Myocyte (in vitro differentiated cells): ENCODE measurements around the gene ZNF25. TPM values are rescaled to one million over a fixed set of nuclear protein-coding genes. Genes with fewer than 3 reads are reported as not detected.
A peak's percentile ranks its signal among the peaks of the same experiment; 100 is the strongest.
"Not testable (repeated sequence)": the region's sequence is repeated elsewhere in the genome, so short reads cannot be mapped to it uniquely, and the experiment has no call there.

ENCODE experiments used
- DNase-seq: peaks from one replicate; pipeline ENCODE4 v3.0.0-alpha.2; 2012; ENCODE audit warnings: low read depth
- polyA plus RNA-seq: library from polyadenylated mRNA; unstranded; fragments of >200 nt; gene quantifications from one replicate; pipeline ENCODE4 v1.2.1, GENCODE V29; 2012; ENCODE audit warnings: missing spikeins
- total RNA-seq: library from RNA; depleted of rRNA; stranded (reverse); fragments of >200 nt; gene quantifications from 2 replicates; pipeline ENCODE4 v1.2.3, GENCODE V29; 2014

ZNF25 gene
- 14.9 and 15.0 TPM in 2 replicates for total RNA-seq
- polyA plus RNA-seq = 5.1 TPM

DNA sequence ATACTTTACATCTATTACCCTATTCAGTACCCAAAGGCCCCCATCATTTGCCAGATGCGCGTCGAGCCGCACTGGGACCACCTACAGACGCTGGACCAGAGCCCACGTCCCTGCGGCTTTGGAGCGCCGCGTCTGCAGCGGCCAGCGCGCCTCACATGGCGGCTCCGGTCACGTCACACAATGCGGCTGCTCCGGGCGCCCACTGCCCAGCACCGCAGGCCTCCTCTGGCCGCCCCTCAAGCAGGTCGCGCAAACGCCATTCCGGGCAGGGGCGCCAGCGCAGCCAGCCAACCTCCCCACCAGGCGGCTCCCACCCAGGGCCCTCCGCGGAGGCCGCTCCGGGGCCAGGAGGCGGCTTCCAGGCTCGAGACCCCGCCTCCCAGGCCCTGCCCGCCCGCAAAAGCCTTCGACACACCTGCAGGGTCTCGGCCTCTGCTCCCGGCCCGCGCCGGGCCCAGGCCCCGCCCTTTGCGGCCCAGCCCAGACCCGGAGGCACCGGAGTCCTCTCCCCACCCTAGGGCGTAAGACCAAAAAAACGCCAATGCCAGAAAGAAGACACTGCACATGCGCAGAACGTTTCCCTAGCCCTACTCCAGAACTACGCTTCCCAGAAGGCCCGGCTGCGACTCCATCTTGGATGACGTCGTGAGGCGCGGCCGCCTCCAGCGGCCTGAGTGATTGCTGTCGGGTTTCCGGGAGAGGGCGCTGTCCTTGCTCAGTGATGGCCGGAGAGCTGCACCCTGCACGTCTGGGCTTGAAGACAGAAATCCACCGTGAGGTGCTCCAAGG is at the start of gene ZNF25:
Gene ZNF25 (minus strand): TSS at position 557 of the 789 bp plus-strand sequence. CDS start 4,925 bp downstream, outside the sequence.
- DNase-seq = peak; percentile 99

DNA sequence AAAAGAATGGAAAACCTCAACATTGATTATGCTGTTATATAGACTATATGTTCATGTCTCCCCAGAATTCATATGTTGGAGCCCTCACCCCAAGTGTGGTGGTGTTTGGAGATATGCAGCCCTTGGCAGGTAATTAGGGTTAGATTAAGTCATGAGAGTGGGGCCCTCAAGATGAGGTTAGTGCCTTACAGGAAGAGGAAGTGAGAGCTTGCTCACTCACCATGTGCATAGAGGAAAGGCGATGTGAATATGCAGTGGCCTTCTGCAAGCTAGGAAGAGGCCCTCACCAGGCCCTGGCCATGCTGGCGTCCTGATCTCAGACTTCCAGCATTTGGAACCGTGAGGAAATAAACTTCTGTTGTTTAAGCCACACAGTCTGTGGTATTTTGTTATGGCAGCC is 48.8 kb upstream of the ZNF25 start:
- no peak for DNase-seq

- DNase-seq = not testable (repeated sequence)
Observed at GRCh38 chr10:38019124-38019523, 42.7 kb upstream of the ZNF25 start.

DNA sequence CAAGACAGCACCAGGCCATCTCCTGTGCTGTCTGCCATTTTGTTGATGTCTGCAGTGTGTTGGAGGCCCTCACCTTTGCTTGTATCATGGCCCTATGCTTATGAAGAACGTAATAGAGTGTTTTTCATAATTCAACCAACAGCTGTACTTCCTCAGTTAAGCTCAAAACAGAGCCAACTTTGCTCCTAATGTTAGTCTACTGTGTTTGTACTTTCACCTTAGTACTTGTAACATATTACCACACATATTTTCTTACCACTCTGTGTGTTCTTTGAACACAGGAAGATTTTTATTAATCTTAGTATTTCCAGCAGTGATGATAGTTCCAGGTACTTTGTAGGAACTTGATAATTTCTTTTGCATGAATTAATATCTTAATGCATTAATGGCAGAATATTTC is 39.9 kb upstream of the ZNF25 start:
- DNase-seq = no peak

- DNase-seq = peak; percentile 94
Observed at GRCh38 chr10:38010119-38010903, 33.9 kb upstream of the ZNF25 start, which contains the start of gene ZNF33A. Gene ZNF33A, plus strand, starts transcription at chr10:38010675. Its CDS starts 1,667 bp downstream, at chr10:38012342.

- DNase-seq = no peak
Observed at GRCh38 chr10:38007991-38008390, 31.5 kb upstream of the ZNF25 start.

DNA sequence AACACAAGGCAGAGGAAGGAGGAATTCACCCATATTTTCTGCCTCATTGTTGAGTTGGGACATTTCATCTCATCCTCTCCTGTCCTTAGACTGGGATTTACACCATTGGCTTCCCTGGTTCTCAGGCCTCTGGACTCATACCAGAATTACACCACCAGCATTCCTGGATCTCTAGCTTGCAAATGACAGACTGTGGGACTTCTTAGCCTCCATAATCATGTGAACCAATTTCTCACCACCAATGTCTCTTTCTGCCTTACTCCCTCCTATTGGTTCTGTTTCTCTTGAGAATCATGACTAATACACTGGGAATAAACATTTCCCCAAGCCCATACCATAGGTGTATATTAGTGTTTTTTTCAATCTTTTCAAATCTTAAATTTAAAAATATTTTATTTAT is 31.1 kb upstream of the ZNF25 start:
- DNase-seq = no peak

DNA sequence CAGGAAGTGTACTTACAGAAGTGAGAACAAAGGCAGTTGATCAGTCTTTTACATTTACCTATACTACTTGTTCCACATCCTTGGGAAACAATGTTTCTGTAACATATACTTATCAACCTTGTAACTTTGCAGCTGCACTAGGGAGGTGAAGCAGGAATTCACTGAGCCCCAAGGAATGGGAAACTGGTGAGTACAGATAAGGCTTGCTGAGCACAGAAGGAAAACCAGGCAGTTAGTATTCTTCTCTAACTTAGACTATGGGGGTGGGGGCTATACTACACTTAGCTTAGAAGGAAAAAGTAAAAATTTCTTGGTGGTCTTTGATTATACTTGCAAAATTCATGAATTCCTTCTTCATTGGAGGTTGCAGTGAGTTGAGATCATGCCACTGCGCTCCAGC is 27.1 kb upstream of the ZNF25 start:
- no peak for DNase-seq

- no peak for DNase-seq
Observed at GRCh38 chr10:38003026-38003425, 26.6 kb upstream of the ZNF25 start.

GRCh38 chr10:38000474-38000873 is 24.0 kb upstream of the ZNF25 start:
- not testable (repeated sequence) for DNase-seq

DNA sequence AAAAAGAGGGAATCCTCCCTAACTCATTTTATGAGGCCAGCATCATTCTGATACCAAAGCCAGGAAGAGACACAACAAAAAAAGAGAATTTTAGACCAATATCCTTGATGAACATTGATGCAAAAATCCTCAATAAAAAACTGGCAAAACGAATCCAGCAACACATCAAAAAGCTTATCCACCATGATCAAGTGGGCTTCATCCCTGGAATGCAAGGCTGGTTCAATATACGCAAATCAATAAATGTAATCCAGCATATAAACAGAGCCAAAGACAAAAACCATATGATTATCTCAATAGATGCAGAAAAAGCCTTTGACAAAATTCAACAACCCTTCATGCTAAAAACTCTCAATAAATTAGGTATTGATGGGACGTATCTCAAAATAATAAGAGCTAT is 22.5 kb upstream of the ZNF25 start:
- not testable (repeated sequence) for DNase-seq

GRCh38 chr10:37992083-37992482 is 15.6 kb upstream of the ZNF25 start:
- no peak for DNase-seq

DNA sequence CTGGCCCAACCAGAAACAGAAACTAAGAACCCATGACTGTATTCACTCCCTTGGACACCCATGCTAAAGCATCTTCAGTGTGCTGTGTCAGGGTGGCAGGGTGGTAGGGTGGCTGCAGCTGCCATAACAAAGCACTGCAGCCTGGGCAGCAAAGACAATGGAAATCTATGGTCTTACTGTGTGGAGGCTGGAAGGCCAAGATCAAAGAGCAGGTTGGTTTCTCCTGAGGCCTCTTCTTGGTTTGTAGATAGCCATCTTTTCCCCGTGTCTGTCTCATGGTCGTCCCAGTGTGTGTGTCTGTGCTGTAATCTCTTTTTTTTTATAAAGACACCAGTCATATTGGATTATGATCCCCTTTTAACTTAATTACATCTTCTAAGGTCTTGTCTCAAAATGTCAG is 15.2 kb upstream of the ZNF25 start:
- no peak for DNase-seq

GRCh38 chr10:37976880-37977203 is 395 bp upstream of the ZNF25 start:
- DNase-seq = no peak

- DNase-seq = peak; percentile 10
Observed at GRCh38 chr10:37975401-37975991, 951 bp downstream of the ZNF25 start.

DNA sequence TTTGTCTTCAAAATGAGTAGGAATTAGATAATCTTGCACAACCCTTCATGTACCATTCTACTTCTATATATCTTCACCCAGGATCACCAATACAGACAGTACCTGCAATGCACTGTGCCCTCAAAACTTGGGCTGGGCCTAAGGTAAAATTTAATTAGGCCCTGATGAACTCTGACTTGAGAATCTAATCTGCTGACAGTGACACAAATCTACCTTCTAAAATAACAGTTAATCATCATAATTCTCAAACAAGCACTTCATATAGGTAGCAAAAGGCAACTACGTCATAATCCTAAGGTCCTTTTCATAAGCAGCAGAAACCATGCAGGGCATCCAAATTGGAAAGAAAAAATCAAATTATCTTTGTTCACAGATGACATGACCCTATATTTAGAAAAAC is 4.1 kb downstream of the ZNF25 start:
- no peak for DNase-seq

GRCh38 chr10:37965006-37965405 is 11.4 kb downstream of the ZNF25 start:
- DNase-seq = no peak

GRCh38 chr10:37960591-37961137 is 15.8 kb downstream of the ZNF25 start:
- DNase-seq = no peak

GRCh38 chr10:37957841-37958240 is 18.6 kb downstream of the ZNF25 start:
- DNase-seq = no peak

DNA sequence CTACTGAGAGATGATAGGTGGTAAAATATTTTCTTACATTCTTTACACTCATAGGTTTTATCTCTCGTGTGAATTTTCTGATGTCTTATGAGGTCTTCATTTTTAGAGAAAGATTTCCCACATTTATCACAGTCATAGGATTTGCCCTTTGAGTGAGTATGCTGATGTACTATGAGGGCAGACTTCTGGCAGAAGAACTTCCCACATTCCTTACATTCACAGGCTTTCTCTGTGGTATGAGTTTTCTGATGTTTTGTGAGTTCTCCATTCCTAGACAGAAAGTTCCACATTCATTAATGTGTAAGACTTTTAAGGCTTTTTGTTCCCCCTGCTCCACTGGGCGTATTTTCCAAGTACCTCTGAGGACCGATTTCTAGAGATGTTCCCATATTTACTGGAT is 23.5 kb downstream of the ZNF25 start:
- no peak for DNase-seq

- no peak for DNase-seq
Observed at GRCh38 chr10:37952043-37952755, 24.2 kb downstream of the ZNF25 start.
